Measurements from ENCODE around the gene NME4.
"Not testable (repeated sequence)": the region's sequence is repeated elsewhere in the genome, so short reads cannot be mapped to it uniquely, and the experiment has no call there.

Gene NME4

DNA sequence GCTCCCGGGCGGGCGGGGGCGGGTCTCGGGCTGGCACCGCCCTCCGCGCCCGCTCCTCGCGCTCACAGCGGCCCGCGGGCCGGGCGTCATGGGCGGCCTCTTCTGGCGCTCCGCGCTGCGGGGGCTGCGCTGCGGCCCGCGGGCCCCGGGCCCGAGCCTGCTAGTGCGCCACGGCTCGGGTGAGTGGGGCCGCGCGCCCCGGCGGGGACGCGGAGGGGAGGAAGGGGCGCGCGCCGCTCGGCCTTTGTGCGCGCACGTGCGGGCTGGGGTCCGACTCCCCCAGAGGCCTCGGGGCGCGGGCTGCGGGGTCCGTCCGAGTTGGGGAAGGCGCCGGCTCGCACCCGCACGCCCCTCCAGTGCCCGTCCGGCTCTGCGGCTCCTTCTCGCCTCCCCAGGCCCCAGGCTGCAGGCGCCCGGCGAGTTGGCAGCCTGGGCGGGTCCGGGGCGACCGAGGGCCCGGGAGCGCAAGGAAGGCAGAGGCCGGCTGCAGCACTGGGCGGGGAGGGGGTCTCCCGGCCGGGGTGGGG lies at the start of gene NME4:
TSS of gene NME4 (plus strand) at position 65 of the 527 bp plus-strand sequence. CDS start at position 89, 24 bp downstream.
- DNase-seq (ENCODE audit: low read depth in 3 of 3, low spot score in 1 of 3) = no peak

DNA sequence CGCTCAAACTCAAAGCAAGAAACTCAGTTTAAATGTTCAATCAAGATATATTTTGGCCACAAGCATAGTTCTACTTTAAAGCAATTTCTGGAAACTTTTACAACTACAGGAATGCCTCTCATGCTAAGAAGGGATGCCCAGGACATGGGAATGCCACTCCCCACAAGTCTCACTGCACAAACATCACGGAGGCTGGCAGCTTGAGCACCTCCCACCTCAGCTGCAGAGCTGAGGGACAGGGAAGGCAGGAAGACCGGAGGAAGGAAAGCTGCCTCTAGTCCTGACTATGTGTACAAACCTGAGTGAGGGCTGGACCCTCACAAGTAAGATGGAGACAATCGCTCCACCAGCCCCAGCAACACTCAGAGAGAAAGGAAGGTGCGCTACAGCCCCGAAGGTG lies 49.8 kb upstream of the NME4 start:
- DNase-seq (ENCODE audit: low read depth in 3 of 3, low spot score in 1 of 3) = no peak

DNA sequence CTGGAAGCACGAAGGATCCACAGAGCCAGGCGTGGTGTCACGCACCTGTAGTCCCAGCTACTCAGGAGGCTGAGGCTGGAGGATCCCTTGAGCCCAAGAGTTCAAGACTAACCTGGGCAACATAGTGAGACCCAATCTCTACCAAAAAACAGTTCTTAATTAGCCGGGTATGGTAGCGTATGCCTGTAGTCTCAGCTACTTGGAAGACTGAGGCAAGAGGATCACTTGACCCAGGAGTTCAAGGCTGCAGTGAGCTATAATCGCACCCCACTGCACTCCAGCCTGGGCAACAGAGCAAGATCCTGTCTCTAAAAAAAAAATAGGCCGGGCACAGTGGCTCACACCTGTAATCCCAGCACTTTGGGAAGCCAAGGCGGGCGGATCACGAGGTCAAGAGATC lies 48.5 kb upstream of the NME4 start:
- not testable (repeated sequence) for DNase-seq (ENCODE audit: low read depth in 3 of 3, low spot score in 1 of 3)

DNA sequence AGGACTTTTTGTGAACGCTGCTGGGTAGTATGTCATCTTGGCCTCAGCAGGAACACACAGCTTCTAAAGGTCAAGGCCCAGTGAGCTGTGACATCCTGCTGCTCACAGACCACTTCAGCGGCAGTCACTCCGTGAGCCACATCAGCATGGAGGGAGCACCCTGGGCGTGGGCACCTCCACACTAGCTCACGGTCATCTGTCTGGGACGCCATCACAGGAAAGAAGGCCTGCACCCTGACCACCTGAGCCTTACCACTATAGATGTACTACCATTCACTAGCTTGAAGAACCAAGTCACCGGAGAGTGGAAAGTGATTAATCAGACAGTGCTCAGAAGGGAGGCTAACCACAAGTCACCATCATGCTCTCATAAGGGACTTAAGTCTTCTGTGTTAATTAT lies 47.8 kb upstream of the NME4 start:
- no peak for DNase-seq (ENCODE audit: low read depth in 3 of 3, low spot score in 1 of 3)

DNA sequence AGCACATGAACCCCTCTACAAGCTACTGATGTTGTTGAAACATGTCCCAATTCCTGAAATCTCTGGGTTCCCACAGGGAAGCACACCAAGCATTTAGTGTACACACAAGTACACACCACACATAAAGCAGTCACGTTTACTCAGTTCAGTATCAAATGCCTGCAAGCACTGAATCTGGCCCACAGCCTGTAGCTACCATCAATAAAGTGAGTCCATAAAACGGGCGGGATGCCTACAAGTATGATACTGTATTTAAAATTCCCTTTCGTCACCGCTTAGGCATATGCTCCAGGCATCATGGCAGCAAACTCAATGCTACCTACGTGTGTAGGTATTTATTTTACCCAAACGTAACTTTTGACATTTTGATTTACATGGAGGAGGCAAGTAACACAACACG lies 46.8 kb upstream of the NME4 start:
- no peak for DNase-seq (ENCODE audit: low read depth in 3 of 3, low spot score in 1 of 3)

DNA sequence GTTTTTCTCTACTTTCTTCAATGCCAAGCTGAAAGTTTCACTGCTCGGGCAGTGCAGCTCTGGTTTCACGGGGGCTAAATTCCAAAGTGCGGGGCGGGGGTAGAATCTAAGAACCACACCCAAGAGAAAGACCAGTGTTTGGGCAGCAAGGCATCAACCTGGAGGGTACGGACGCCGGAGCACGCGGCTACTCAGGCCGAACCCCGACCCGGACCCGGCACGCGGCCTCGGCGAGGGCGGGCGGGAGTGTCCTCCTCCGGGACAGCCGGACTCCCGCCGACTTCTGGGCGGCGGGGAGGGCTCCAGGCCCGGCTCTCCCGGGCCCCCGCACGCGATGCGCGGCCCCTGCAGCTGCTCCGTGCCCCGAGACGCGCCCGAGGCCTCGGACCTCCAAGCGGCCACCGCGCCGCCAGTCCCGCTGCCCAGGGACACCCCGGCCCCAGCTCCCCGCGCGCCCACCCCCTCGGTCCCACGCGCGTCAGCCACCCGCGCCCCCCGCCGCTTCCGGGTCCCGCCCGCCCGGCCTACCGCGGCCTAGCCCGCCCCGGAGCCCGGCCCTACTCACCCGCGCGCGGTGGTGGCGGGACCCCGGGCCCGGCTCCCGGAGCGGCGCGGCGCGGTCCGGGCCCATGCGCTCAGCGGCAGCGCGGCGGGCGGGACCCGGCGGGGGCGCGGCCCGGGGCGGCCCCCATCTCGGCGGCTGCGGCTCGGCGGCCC lies 45.0 kb upstream of the NME4 start:
- no peak for DNase-seq (ENCODE audit: low read depth in 3 of 3, low spot score in 1 of 3)

DNA sequence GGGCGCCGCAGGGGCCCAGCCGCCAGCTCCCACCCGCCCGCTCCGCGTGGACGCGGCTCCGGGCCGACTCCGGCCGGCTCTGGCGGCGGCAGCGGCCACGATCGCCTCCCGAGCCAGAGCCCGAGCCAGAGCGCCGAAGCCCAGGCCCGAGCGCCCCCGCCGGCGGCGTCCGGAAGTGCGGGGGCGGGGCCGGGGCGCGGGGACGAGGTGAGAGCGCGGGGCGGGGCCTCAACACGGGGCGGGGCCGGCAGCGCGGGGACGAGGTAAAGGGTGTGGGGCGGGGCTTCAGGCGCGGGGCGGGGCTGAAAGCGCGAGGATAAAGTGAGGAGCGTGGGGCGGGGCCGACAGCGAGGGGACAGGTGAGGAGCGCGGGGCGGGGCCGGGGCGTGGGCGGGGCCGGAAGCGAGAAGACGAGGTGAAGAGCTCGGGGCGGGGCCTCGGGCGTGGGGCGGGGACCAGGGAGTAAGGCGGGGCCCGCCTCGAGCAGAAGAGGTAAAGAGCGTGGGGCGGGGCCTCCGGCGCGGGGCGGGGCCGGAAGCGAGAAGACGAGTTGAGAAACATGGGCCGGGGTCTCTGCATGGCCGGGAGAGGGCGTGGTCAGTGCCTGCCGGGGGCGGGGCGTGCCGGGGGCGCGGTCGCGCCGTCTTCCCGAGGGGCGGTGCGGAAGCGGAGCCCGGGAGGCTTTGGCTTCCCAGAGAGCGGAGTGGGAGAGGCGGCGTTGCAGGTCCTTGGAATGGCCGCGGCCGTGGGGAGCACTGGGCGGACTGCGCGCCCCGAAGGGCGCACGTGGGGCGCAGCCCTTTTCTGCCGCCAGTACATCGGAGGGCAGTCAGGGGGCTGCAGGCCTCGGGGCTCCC lies 44.2 kb upstream of the NME4 start, which contains the start of gene AXIN1:
TSS of gene AXIN1 (minus strand) at position 177 of the 857 bp plus-strand sequence. CDS start 5,698 bp downstream, outside the sequence.
- DNase-seq (ENCODE audit: low read depth in 3 of 3, low spot score in 1 of 3) = peak; percentile 100

DNA sequence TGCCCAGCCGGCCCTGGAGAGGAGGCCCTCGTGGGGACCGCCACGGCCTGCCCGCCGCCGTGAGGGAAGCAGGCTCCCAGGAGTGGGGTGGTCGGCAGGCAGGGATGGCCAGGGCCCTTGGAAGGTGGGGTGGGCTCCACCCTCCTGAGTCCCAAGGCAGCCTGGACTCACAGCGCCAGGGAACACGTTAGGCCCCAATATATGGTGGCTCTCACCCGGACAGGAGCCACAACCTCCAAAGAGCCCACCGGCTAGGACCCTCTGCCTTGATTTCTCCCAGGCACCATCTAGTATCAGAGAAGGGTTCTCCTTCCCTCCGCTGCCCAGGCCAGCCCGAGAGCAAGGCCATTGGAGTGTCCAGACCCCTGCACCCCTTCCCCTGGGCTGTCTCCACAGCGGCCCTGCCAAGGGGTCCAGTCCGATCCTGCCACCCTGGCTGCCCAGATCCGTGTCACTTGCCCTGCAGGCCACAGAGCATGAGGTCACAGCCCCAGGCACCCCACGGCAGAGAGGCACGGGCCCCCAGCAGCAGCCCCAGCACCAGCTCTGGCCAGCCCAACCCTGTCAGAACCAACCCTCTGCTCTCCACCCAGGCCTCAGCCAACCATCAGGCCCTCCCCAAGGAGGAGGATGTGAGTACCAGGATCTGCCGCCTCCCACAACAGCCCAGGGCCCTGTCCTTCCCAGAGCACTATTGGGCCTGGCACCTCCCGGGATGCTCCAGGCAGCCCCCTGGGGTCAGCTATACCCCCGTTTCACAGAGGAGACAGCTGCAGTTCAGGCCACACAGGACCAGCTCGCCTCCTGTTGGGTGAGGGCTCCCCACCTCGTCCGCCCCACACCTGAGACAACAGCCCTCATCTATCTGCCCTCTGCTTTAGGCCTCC lies 43.4 kb upstream of the NME4 start:
- DNase-seq (ENCODE audit: low read depth in 3 of 3, low spot score in 1 of 3) = no peak

DNA sequence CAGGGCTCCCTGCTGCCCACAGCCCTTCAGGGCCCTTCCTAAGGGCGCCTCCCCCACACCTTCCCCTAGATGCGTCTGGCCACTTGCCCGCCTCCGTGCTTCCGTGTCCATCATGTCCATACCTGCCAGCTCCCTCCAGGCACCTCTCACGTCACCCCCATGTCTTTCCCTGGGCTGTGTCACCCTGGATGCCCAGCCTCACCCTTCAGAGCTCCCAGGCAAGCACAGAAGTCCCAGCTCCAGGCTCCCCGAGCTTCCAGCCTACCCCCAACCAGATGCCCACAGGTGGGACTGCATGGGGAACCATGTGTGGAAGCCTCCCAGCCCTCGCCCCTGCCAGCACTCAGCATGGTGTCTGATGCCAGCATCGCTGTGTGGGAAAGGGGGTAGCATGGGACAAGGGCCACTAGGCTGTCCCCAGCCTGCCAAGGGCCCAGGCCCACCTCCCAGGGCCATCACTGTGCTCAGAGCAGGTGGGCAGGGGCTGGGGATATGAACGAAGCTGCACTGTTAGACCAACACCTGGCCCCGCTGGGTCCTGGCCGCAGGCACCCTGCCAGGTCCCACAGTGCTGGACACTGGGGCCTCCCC lies 42.6 kb upstream of the NME4 start:
- DNase-seq (ENCODE audit: low read depth in 3 of 3, low spot score in 1 of 3) = no peak

DNA sequence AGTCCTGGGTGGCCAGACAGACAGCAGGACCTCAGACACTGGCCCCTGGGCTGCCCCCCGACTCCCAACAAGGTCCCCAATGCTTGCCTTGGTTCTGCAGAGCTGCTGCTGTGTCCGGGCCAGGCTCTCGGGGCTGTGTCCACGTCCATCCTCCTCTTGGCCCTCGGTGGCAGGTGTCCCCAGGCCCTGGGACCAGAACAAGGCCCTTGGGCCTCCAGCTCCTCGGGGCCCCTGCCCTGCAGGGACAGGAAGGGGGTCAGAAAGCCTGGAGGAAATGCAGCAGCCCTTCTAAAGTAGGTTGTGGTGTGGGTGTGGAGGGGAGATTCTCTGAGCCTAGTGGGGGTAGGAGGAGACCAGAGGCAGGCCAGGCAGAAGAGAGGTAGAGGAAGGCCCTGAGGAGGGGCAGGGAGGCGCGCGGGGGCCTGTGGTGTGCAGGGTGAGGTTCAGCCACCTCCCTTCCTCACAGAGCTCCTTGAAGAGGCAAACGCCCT lies 42.0 kb upstream of the NME4 start:
- DNase-seq (ENCODE audit: low read depth in 3 of 3, low spot score in 1 of 3) = no peak

DNA sequence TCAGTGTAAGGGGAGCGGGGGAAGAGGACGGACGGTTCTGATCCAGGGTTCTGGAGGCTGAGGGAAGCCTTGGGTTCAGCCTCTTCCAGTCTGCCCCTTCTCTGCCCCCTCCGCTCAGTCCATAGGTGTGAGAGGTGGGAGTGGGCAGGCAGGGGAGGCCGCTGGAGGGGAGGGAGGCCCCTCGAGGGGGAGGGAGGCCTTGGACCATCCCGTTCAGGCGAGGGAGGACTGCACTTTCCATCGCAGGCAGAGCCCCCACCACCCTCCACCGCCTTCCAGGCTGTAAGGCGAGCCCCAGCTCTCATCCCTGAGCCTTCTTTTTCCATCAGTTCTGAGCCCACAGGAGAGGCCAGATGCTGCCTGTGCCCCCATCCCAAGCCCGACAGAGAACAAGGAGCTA lies 40.3 kb upstream of the NME4 start:
- no peak for DNase-seq (ENCODE audit: low read depth in 3 of 3, low spot score in 1 of 3)

DNA sequence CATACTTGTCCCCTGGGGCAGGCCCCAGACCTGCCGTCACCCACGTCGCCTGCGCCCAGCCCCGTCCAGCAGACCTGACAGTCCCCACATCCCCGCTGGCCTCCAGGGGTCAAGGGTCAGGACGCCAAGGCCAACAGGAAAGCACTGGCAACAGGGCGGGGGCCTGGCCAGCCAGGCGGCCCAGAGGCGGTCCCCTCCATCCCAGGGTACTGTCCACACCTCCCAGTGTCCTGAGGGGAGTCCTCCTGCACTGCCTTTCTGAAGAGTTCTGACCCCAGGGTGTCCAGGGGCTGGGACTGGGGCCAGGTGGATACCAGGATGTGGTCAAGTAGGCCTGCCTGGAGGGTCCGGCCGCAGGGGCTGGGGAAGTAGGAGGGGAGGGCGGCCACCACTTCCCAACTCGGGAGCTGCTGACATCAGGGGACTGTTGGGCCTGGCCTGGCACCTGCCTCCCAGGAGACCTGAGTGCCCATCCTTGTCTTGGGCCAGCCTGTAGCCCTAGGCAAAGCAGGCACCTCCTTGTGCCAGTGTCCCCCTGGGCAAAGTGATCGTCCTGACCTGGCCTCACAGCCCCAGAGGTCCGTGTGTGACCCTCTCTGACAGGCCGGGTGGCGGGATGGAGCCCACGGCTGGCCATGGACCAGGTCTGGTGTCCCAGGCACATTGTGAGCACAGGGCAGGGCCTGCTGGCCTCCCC lies 37.8 kb upstream of the NME4 start:
- DNase-seq (ENCODE audit: low read depth in 3 of 3, low spot score in 1 of 3) = no peak

DNA sequence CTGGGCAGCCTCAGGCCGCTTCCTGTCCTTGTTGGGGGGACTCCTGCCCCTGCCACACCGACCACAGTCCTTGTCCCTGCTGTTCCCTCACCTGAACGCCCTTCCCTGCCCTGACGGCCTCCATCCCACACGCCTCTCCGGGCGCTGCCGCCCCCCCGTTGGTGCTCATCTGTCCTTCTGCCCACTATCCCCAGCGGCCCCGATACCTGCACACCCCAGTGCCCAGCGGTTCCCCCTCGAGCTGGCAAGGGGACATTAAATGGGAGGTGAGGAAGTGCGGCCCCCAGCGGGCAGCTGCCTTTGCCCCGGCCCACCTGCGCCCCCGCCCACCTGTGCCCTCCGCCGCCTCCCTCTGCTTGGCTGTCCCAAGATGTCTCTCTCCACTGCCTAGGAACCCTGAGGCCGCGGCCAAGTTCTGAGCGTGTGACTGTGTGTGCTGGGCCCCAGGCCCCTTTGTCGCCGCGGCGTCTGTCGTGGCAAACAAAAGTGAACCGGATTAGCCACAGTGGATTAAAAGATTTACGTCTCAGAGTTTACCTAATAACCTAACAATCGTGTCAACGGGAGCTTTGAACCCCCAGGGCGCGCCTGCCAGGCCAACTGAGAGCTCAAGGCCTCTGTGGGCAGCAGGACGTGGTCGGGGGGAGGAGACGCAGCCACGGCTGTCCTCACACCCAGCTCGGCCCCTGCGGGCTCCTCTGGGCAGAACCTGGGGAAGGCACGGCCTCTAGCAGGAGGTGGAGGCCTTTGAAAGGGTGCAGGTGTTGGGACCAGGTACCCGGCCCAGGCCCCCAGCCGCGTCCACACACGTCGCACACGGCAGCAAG lies 36.9 kb upstream of the NME4 start:
- no peak for DNase-seq (ENCODE audit: low read depth in 3 of 3, low spot score in 1 of 3)

DNA sequence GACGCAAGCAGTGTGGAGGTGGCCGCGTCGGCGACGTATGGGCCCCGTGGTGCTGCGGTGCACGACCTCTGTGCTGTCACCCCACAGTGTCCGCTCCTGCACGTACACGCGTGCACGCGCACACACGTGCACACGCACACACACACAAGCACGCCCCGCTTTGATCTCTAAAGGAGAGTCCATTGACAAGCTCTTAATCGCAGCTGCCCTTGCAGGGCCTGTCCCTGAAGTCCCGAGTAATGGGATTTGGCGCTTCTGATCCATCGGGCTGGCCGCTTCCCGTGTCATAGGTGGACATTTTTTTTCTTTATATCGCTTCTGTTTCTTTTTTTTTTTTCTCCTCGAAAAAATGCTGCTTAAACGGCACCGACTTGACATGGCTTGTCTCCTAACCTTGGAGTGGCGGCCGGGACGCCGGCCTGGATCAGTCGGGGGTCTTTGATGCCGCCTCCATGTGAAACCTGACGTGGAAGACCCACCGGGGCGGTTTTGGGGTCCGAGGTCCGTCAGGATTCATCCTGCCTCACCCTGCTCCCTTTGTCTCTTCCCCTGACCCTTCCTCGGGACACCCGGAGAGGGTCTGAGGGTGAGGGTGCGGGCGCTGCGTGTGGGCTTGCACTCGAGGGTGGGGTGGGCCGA lies 36.2 kb upstream of the NME4 start:
- DNase-seq (ENCODE audit: low read depth in 3 of 3, low spot score in 1 of 3) = no peak

DNA sequence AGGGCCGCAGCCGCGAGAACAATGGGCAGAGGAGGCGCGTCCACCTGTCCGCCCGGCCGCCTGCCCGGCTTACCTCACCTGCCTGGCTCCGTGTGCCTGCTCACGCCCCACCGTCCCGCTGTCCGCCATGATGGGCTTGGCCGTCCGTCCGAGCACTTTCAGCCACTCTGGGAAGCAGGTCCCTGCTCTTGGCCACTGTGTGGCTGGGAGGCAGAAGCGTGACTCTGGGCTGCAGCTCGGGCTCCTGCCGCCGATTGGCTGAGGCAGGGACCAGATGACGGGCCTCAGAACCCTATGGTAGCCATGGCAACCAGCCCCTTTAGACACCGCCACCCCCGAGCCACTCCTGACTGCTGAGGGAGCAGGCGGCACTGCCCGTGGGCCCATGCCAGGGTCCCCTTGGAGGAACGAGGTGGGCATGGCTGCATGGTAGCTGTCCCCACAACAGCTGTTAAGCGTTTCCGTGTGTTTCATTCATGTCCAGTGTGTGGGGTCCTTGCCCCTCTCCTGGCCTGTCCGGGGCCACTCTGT lies 35.6 kb upstream of the NME4 start:
- DNase-seq (ENCODE audit: low read depth in 3 of 3, low spot score in 1 of 3) = no peak

DNA sequence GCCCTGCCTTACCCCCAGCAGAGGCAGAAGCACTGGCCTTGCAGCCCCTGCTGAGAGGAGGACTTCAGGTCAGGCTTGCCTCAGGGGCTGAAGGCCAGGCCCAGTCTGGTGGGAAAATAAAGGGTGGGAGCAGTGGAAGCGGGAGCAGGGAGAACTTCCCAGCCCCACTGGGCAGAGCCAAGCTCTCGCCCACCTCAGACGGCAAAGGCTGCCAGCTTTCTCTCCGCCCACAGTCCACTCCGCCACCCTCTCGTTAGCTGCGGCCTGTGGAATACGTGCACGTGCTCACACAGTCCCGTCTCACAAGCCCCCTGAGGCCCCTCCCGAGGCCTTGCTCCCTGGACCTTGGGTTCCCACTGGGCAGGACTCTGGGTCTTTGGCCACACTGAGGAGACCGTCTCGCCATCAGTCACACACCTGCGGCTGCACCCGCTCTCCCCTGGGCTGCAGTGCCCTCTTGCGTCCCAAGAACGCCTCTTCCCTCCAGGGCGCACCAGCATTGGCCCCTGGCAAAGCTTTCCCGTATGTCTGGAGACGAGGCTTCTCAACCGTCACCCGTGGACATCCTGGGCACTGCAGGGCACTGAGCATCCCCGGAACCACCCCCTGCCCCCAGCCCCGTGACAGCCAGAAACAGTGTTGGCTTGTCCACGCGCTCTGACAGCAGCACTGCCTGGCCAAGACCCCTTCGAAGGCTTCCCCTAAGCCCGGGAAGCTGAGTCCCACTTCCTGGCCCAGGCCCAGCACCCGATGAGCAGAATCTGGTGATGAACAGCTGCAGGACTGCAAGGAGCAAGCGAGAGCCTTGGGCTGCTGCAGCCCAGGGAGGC lies 34.9 kb upstream of the NME4 start:
- peak; percentile 28 to 54 (median 48) for DNase-seq (ENCODE audit: low read depth in 3 of 3, low spot score in 1 of 3)

DNA sequence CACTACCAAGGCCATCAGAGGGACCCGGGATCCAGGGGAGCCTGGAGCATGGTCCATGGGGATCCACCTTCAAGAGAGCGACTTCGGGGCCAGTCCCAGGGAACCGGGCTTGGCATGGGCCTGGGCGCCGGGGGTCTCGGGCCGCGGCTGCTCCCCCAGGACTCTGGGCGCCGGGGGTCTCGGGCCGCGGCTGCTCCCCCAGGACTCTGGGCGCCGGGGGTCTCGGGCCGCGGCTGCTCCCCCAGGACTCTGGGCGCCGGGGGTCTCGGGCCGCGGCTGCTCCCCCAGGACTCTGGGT lies 34.3 kb upstream of the NME4 start:
- DNase-seq (ENCODE audit: low read depth in 3 of 3, low spot score in 1 of 3) = not testable (repeated sequence)
